Liver (tissue), 9 donors: ENCODE data around the gene LRRK1. TPM values are rescaled to one million over a fixed set of nuclear protein-coding genes. Genes with fewer than 3 reads are reported as not detected.

ENCODE experiments used
- DNase-seq: peaks from one replicate; pipeline ENCODE4 v3.0.0-alpha.2; 2017; ENCODE audit warnings: low spot score
- H3K27ac ChIP-seq, 2 donors: one replicate each; pipeline ENCODE4 v1.7.0; 2013; ENCODE audit warnings: inconsistent platforms in 2 of 2, low read length in 2 of 2, control low read depth in 1 of 2, low read depth in 1 of 2, mild to moderate bottlenecking in 1 of 2
- H3K27me3 ChIP-seq, 4 donors: one replicate each; pipeline versions ENCODE4 v1.6.1 to v1.7.0; 2013; ENCODE audit warnings: low read length in 3 of 4, inconsistent platforms in 1 of 4, mild to moderate bottlenecking in 1 of 4, moderate library complexity in 1 of 4; ENCODE audit not compliant: control insufficient read depth in 4 of 4, insufficient read depth in 4 of 4
- H3K36me3 ChIP-seq, 4 donors: one replicate each; pipeline versions ENCODE4 v1.6.1 to v1.7.0; 2013; ENCODE audit warnings: low read length in 3 of 4, mild to moderate bottlenecking in 3 of 4, low read depth in 1 of 4, moderate library complexity in 1 of 4; ENCODE audit not compliant: control insufficient read depth in 4 of 4, insufficient read depth in 3 of 4
- H3K4me1 ChIP-seq, 4 donors: one replicate each; pipeline versions ENCODE4 v1.6.1 to v1.7.0; 2013; ENCODE audit warnings: low read length in 3 of 4, mild to moderate bottlenecking in 3 of 4, moderate library complexity in 1 of 4; ENCODE audit not compliant: control insufficient read depth in 4 of 4, insufficient read depth in 4 of 4
- H3K4me3 ChIP-seq, 3 donors: one replicate each; pipeline versions ENCODE4 v1.6.1 to v1.7.0; 2013; ENCODE audit warnings: low read length in 3 of 3, control low read depth in 1 of 3, low read depth in 1 of 3, mild to moderate bottlenecking in 1 of 3
- H3K9ac ChIP-seq, 2 donors: one replicate each; pipeline ENCODE4 v1.7.0; 2013; ENCODE audit warnings: low read length in 2 of 2, mild to moderate bottlenecking in 2 of 2, moderate library complexity in 2 of 2, control low read depth in 1 of 2, low read depth in 1 of 2
- H3K9me3 ChIP-seq, 4 donors: one replicate each; pipeline versions ENCODE4 v1.6.1 to v1.7.0; 2013; ENCODE audit warnings: low read length in 3 of 4; ENCODE audit not compliant: control insufficient read depth in 4 of 4
- EGR1 ChIP-seq, 2 donors: IDR thresholded peaks; 2 replicates each; pipeline ENCODE4 v1.6.1; 2016 to 2018; ENCODE audit warnings: antibody characterized with exemption in 2 of 2, low read depth in 2 of 2
- FOXA1 ChIP-seq: IDR thresholded peaks from 2 replicates; pipeline ENCODE4 v1.6.1; 2016; ENCODE audit warnings: antibody characterized with exemption
- FOXA2 ChIP-seq: IDR thresholded peaks from 2 replicates; pipeline ENCODE4 v1.6.1; 2016; ENCODE audit warnings: antibody characterized with exemption
- GABPA ChIP-seq, 2 donors: IDR thresholded peaks in 1 of 2; conservative IDR thresholded peaks in 1 of 2; 2 replicates each; pipeline ENCODE4 v1.6.1; 2016; ENCODE audit warnings: antibody characterized with exemption in 2 of 2, mild to moderate bottlenecking in 1 of 2, moderate library complexity in 1 of 2
- HNF4A ChIP-seq, 2 donors: conservative IDR thresholded peaks; 2 replicates each; pipeline ENCODE4 v1.6.1; 2016; ENCODE audit warnings: antibody characterized with exemption in 2 of 2, mild to moderate bottlenecking in 2 of 2
- HNF4G ChIP-seq: IDR thresholded peaks from 2 replicates; pipeline ENCODE4 v1.6.1; 2016; ENCODE audit warnings: antibody characterized with exemption
- JUND ChIP-seq, 2 donors: IDR thresholded peaks; 2 replicates each; pipeline ENCODE4 v1.6.1; 2016; ENCODE audit warnings: antibody characterized with exemption in 2 of 2
- NR2F2 ChIP-seq: IDR thresholded peaks from 2 replicates; pipeline ENCODE4 v1.6.1; 2016; ENCODE audit warnings: antibody characterized with exemption
- RAD21 ChIP-seq, 2 donors: IDR thresholded peaks; 2 replicates each; pipeline ENCODE4 v1.6.1; 2016; ENCODE audit warnings: antibody characterized with exemption in 2 of 2, mild to moderate bottlenecking in 2 of 2
- RXRA ChIP-seq, 2 donors: IDR thresholded peaks; 2 replicates each; pipeline ENCODE4 v1.6.1; 2017 to 2018; ENCODE audit warnings: antibody characterized with exemption in 2 of 2, mild to moderate bottlenecking in 1 of 2
- TAF1 ChIP-seq: conservative IDR thresholded peaks from 2 replicates; pipeline ENCODE4 v1.6.1; 2016; ENCODE audit warnings: antibody characterized with exemption, mild to moderate bottlenecking
- YY1 ChIP-seq: IDR thresholded peaks from 2 replicates; pipeline ENCODE4 v1.6.1; 2016; ENCODE audit warnings: antibody characterized with exemption, mild to moderate bottlenecking
- WGBS: extraction: QIAGEN DNeasy Blood & Tissue Kit; methylation state at CpG from one replicate; pipeline ENCODE4 v1.1.7; 2013; 5-methylcytosine and 5-hydroxymethylcytosine counted together
- polyA plus RNA-seq, 2 donors: library from polyadenylated mRNA; stranded (reverse) in 1 of 2; unstranded in 1 of 2; fragments of 200-250 nt in 1 of 2; fragments of >200 nt in 1 of 2; fragmentation: Nextera tagmentation in 1 of 2; extraction: Ambion mirVana in 1 of 2; gene quantifications; one replicate each; pipeline versions ENCODE4 v1.2.1 to v1.2.3, GENCODE V29; 2013 to 2015
- total RNA-seq, 2 donors: library from RNA; depleted of rRNA; stranded (reverse); fragments of >200 nt; gene quantifications; one replicate each; pipeline ENCODE4 v1.2.3, GENCODE V29; 2014
- TF ChIP-seq, protein P1 (sequence below): fragments of 150-350 bp; IDR thresholded peaks from 2 replicates; pipeline ENCODE4 v1.5.1; 2017; ENCODE audit warnings: improper control_type of control experiment, low read depth, low read length; ENCODE audit not compliant: missing input control
- TF ChIP-seq, protein P2 (sequence below): IDR thresholded peaks from 2 replicates; pipeline ENCODE4 v1.6.1; 2016; ENCODE audit warnings: antibody characterized with exemption
- TF ChIP-seq, protein P3 (sequence below): IDR thresholded peaks from 2 replicates; pipeline ENCODE4 v1.6.1; 2016; ENCODE audit warnings: antibody characterized with exemption
- TF ChIP-seq, protein P4 (sequence below): IDR thresholded peaks from 2 replicates; pipeline ENCODE4 v1.6.1; 2016; ENCODE audit warnings: antibody characterized with exemption
- donor health status: healthy.
- donor health status: healthy.
- donor health status: healthy.
- donor health status: healthy.
- donor health status: healthy.

Gene LRRK1
- total and polyA plus RNA-seq, 4 donors, result 1.2 to 4.4 (median 2.7) TPM

DNA sequence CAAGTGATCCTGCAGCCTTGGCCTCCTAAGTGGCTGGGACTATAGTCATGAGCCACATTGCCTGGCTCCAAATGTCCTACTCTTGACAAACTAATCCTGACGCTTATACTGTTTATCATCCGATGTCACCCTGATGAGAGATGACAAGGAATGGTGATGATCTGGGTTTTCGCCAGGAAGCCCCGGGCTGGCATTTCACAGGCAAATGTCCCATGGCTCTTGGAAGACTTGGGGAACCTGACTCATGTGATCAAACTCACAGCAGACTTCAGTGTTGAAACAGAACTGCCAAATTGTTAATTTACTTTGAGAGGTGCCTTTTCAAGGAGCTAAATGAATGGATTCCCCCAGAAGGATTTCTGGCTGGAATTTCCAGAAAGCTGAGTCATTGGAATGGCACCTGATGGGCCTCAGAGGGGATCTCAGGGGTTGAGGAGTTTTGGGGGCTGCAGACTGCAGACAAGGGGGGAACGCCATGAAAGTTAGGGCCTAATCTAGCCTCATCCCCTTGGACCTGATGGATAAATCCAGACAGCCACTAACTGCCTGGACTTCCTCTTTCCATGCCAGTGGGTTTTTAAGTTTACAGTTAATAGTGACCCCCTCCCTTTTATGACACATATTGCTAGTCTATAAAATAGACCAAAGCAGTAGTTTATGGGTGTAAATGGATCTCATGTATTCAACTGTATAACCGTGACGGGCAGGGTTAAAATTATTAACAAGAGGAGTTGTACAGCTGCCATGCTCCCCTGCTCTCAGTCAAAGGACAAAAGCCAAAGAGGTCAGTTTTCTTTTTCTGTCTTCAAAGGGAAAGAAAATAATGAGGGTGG is 186.1 kb downstream of the LRRK1 start:
- DNase-seq, result no peak
- 87% methylated on average over 7 of the region's 7 CpGs for WGBS
- H3K4me3 ChIP-seq, result no peak overlapping the region
- H3K9me3 ChIP-seq, result no peaks in the 10 kb centered on the region
- H3K9ac ChIP-seq, result no peak overlapping the region
- no peaks in the 10 kb centered on the region for H3K27me3 ChIP-seq
- no peak overlapping the region for H3K27ac ChIP-seq
- H3K4me1 ChIP-seq, result no peaks in the 10 kb centered on the region
- H3K36me3 ChIP-seq, result no peaks in the 10 kb centered on the region
- TF ChIP-seq, protein P1, sequence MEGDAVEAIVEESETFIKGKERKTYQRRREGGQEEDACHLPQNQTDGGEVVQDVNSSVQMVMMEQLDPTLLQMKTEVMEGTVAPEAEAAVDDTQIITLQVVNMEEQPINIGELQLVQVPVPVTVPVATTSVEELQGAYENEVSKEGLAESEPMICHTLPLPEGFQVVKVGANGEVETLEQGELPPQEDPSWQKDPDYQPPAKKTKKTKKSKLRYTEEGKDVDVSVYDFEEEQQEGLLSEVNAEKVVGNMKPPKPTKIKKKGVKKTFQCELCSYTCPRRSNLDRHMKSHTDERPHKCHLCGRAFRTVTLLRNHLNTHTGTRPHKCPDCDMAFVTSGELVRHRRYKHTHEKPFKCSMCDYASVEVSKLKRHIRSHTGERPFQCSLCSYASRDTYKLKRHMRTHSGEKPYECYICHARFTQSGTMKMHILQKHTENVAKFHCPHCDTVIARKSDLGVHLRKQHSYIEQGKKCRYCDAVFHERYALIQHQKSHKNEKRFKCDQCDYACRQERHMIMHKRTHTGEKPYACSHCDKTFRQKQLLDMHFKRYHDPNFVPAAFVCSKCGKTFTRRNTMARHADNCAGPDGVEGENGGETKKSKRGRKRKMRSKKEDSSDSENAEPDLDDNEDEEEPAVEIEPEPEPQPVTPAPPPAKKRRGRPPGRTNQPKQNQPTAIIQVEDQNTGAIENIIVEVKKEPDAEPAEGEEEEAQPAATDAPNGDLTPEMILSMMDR, result no peak
- TF ChIP-seq HNF4A (conservative IDR thresholded peaks at IDR 0.05) (no peak), RAD21 (IDR thresholded peaks at IDR 0.05) (no peak), RXRA (IDR thresholded peaks at IDR 0.05) (no peak), GABPA (IDR thresholded peaks at IDR 0.05 in 1 of 2, conservative IDR thresholded peaks at IDR 0.05 in 1 of 2) (no peak), TAF1 (no peak), NR2F2 (no peak), HNF4G (no peak), EGR1 (IDR thresholded peaks at IDR 0.05; ENCODE audit: low read depth in 2 of 2) (no peak)
- TF ChIP-seq, protein P2, sequence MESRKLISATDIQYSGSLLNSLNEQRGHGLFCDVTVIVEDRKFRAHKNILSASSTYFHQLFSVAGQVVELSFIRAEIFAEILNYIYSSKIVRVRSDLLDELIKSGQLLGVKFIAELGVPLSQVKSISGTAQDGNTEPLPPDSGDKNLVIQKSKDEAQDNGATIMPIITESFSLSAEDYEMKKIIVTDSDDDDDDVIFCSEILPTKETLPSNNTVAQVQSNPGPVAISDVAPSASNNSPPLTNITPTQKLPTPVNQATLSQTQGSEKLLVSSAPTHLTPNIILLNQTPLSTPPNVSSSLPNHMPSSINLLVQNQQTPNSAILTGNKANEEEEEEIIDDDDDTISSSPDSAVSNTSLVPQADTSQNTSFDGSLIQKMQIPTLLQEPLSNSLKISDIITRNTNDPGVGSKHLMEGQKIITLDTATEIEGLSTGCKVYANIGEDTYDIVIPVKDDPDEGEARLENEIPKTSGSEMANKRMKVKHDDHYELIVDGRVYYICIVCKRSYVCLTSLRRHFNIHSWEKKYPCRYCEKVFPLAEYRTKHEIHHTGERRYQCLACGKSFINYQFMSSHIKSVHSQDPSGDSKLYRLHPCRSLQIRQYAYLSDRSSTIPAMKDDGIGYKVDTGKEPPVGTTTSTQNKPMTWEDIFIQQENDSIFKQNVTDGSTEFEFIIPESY, result no peak
- TF ChIP-seq, protein P3, sequence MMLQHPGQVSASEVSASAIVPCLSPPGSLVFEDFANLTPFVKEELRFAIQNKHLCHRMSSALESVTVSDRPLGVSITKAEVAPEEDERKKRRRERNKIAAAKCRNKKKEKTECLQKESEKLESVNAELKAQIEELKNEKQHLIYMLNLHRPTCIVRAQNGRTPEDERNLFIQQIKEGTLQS, result no peak
- TF ChIP-seq, protein P4, sequence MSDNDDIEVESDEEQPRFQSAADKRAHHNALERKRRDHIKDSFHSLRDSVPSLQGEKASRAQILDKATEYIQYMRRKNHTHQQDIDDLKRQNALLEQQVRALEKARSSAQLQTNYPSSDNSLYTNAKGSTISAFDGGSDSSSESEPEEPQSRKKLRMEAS, result no peak

DNA sequence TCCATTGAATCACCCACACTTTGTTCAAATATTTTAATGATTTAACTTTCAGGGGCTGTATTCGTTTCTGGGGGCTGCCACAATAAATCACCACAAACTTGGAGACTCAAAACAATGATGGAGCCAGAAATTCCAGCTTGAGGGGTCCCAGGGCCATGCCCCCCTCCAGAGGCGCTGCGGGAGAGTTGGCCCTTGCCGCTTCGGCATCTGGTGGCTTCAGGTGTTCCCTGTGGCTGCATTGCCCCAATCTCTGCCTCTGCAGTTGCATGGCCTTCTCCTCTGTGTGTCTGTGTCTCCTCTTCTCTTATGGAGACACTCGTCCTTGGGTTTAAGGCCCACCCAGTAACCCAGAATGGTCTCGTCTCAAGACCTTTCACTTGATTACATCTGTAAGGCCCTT is 187.9 kb downstream of the LRRK1 start:
- no peaks in the 10 kb centered on the region for H3K4me1 ChIP-seq
- 86% methylated on average over 7 of the region's 7 CpGs for WGBS
- no peak for DNase-seq
- H3K4me3 ChIP-seq, result no peak overlapping the region
- no peak overlapping the region for H3K9ac ChIP-seq
- H3K27ac ChIP-seq, result no peak overlapping the region
- no peaks in the 10 kb centered on the region for H3K9me3 ChIP-seq
- H3K27me3 ChIP-seq, result no peaks in the 10 kb centered on the region
- TF ChIP-seq HNF4G (no peak), FOXA2 (no peak), RXRA (IDR thresholded peaks at IDR 0.05) (no peak), EGR1 (IDR thresholded peaks at IDR 0.05; ENCODE audit: low read depth in 2 of 2) (no peak), TAF1 (no peak), YY1 (no peak), FOXA1 (no peak), NR2F2 (no peak), RAD21 (IDR thresholded peaks at IDR 0.05) (no peak), JUND (IDR thresholded peaks at IDR 0.05) (no peak)
- TF ChIP-seq, protein P3, result no peak
- TF ChIP-seq, protein P4, result no peak
- no peaks in the 10 kb centered on the region for H3K36me3 ChIP-seq
